HepG2 (cell line): ENCODE results near the gene C1D. TPM values are rescaled to one million over a fixed set of nuclear protein-coding genes. Genes with fewer than 3 reads are reported as not detected.
"Not testable (repeated sequence)": the region's sequence is repeated elsewhere in the genome, so short reads cannot be mapped to it uniquely, and the experiment has no call there.

Experiments used
- CREB1 ChIP-seq, 2 experiments: fragments of 450-650 bp in 1 of 2; IDR thresholded peaks; 2 replicates each; pipeline ENCODE4 v1.6.1; 2016 to 2017; ENCODE audit warnings: control low read depth in 1 of 2, mild to moderate bottlenecking in 1 of 2, missing compliant biosample characterization in 1 of 2, missing genetic modification characterization in 1 of 2
- DMAP1 ChIP-seq: IDR thresholded peaks from 2 replicates; pipeline ENCODE4 v1.6.1; 2016
- DNMT1 ChIP-seq: sonication (generic); formaldehyde crosslinking; IDR thresholded peaks from 2 replicates; pipeline ENCODE4 v1.5.1; 2020; ENCODE audit warnings: mild to moderate bottlenecking, missing genetic modification reagents
- GABPB1 ChIP-seq: IDR thresholded peaks from 2 replicates; pipeline ENCODE4 v1.6.1; 2016; ENCODE audit warnings: mild to moderate bottlenecking, missing genetic modification reagents, moderate library complexity, missing compliant biosample characterization
- KAT7 ChIP-seq: IDR thresholded peaks from 2 replicates; pipeline ENCODE4 v1.6.1; 2018; ENCODE audit warnings: borderline replicate concordance, missing compliant biosample characterization
- NR2C2 ChIP-seq: sonication (generic); formaldehyde crosslinking; IDR thresholded peaks from 2 replicates; pipeline ENCODE4 v1.4.0; 2020; ENCODE audit warnings: missing genetic modification reagents, mild to moderate bottlenecking, moderate library complexity, borderline replicate concordance
- PHF21A ChIP-seq: sonication (generic); formaldehyde crosslinking; IDR thresholded peaks from 2 replicates; pipeline ENCODE4 v1.5.0; 2020; ENCODE audit warnings: mild to moderate bottlenecking, missing genetic modification reagents
- PITX1 ChIP-seq: sonication (generic); formaldehyde crosslinking; IDR thresholded peaks from 2 replicates; pipeline ENCODE4 v1.5.1; 2020; ENCODE audit warnings: mild to moderate bottlenecking, missing genetic modification reagents
- POLR2A ChIP-seq, 2 experiments: IDR thresholded peaks; 2 replicates each; pipeline ENCODE4 v1.6.1; 2011; ENCODE audit warnings: low read depth in 2 of 2, low read length in 2 of 2, mild to moderate bottlenecking in 1 of 2, moderate library complexity in 1 of 2; ENCODE audit not compliant: insufficient read depth in 1 of 2
- SAP130 ChIP-seq: IDR thresholded peaks from 2 replicates; pipeline ENCODE4 v1.6.1; 2016; ENCODE audit warnings: low read depth
- SOX6 ChIP-seq, 2 experiments: fragments of 450-650 bp in 1 of 2; sonication (generic) in 1 of 2; formaldehyde crosslinking in 1 of 2; IDR thresholded peaks; 2 replicates each; pipeline versions ENCODE4 v1.4.0 to v1.6.1; 2017 to 2020; ENCODE audit warnings: antibody characterized with exemption in 1 of 2, mild to moderate bottlenecking in 1 of 2, missing genetic modification reagents in 1 of 2
- ZFY ChIP-seq: sonication (generic); formaldehyde crosslinking; IDR thresholded peaks from 2 replicates; pipeline ENCODE4 v1.4.0; 2020; ENCODE audit warnings: missing genetic modification reagents
- ZNF343 ChIP-seq: sonication (generic); formaldehyde crosslinking; IDR thresholded peaks from 2 replicates; pipeline ENCODE4 v1.4.0; 2020; ENCODE audit warnings: mild to moderate bottlenecking, missing genetic modification reagents
- ZNF501 ChIP-seq: sonication (generic); formaldehyde crosslinking; IDR thresholded peaks from 2 replicates; pipeline ENCODE4 v1.5.1; 2020; ENCODE audit warnings: mild to moderate bottlenecking, moderate library complexity, missing genetic modification reagents
- ZNF558 ChIP-seq: sonication (generic); formaldehyde crosslinking; IDR thresholded peaks from 2 replicates; pipeline ENCODE4 v1.9.0; 2022; ENCODE audit warnings: mild to moderate bottlenecking, missing genetic modification reagents, borderline replicate concordance
- ZNF75D ChIP-seq: sonication (generic); formaldehyde crosslinking; IDR thresholded peaks from 2 replicates; pipeline ENCODE4 v1.8.1; 2023; ENCODE audit warnings: missing genetic modification reagents, mild to moderate bottlenecking, borderline replicate concordance
- ZNF777 ChIP-seq: sonication (generic); formaldehyde crosslinking; IDR thresholded peaks from 2 replicates; pipeline ENCODE4 v1.4.0; 2020; ENCODE audit warnings: missing genetic modification reagents
- ZNF782 ChIP-seq: sonication (generic); formaldehyde crosslinking; IDR thresholded peaks from 2 replicates; pipeline ENCODE4 v1.4.0; 2020; ENCODE audit warnings: missing genetic modification reagents, mild to moderate bottlenecking, borderline replicate concordance
- ZNF816 ChIP-seq: sonication (generic); formaldehyde crosslinking; IDR thresholded peaks from 2 replicates; pipeline ENCODE4 v1.8.0; 2022; ENCODE audit warnings: missing genetic modification reagents, mild to moderate bottlenecking, borderline replicate concordance
- polyA plus RNA-seq, 8 experiments: library from polyadenylated mRNA; depleted of rRNA in 3 of 8; stranded (reverse) in 7 of 8; unstranded in 1 of 8; fragments of >200 nt; fragmentation: Illumina TruSeq in 4 of 8; extraction: Trizol in 4 of 8; gene quantifications; 2 replicates each; pipeline versions ENCODE4 v1.2.1 to v1.2.3, GENCODE V29; 2011 to 2016; ENCODE audit warnings: low read depth in 4 of 8, missing spikeins in 1 of 8, mixed read lengths in 1 of 8; ENCODE audit not compliant: insufficient read depth in 1 of 8
- total RNA-seq, 5 experiments: library from RNA; depleted of rRNA; stranded (reverse); fragments of >200 nt; fragmentation: Illumina TruSeq; extraction: Trizol; gene quantifications; 2 replicates each; pipeline ENCODE4 v1.2.3, GENCODE V29; 2016; ENCODE audit warnings: low read depth in 1 of 5
- TF ChIP-seq, protein P1 (sequence below): sonication (generic); formaldehyde crosslinking; IDR thresholded peaks from 2 replicates; pipeline ENCODE4 v1.4.0; 2020; ENCODE audit warnings: missing genetic modification reagents, mild to moderate bottlenecking, borderline replicate concordance
- TF ChIP-seq, protein P2 (sequence below): sonication (generic); formaldehyde crosslinking; IDR thresholded peaks from 2 replicates; pipeline ENCODE4 v1.5.1; 2020; ENCODE audit warnings: mild to moderate bottlenecking, missing genetic modification reagents, moderate library complexity
- TF ChIP-seq, protein P3 (sequence below): sonication (generic); formaldehyde crosslinking; IDR thresholded peaks from 2 replicates; pipeline ENCODE4 v1.8.0; 2022; ENCODE audit warnings: missing genetic modification reagents, mild to moderate bottlenecking, inconsistent platforms, borderline replicate concordance
- TF ChIP-seq, protein P4 (sequence below): sonication (generic); formaldehyde crosslinking; IDR thresholded peaks from 2 replicates; pipeline ENCODE4 v1.4.0; 2020; ENCODE audit warnings: mild to moderate bottlenecking, missing genetic modification reagents

C1D gene
- total and polyA plus RNA-seq, 2 of the 13 experiments (the other 11 are each of a cell fraction or from before 2014, with no cell fraction given): 38.1 to 43.5 TPM

- peak; percentile 44; the same call in 1 of the 2 replicates for TF ChIP-seq ZNF558
- TF ChIP-seq ZNF816 (CRISPR knock-in tag): peak; percentile 6; the same call in 1 of the 2 replicates
- peak; percentile 34; the same call in 1 of the 2 replicates for TF ChIP-seq GABPB1 (CRISPR knock-in tag)
- TF ChIP-seq SOX6, CREB1 (IDR thresholded peaks at IDR 0.05): not testable (repeated sequence)
- peak; percentile 61 for TF ChIP-seq SOX6 (CRISPR knock-in tag; IDR thresholded peaks at IDR 0.05)
- TF ChIP-seq DMAP1 (CRISPR knock-in tag): peak; percentile 53; the same call in 1 of the 2 replicates
- 0 out of 2 replicates have a peak, but pooled peaks have one; percentile 25 for TF ChIP-seq DNMT1
- TF ChIP-seq, protein P1, sequence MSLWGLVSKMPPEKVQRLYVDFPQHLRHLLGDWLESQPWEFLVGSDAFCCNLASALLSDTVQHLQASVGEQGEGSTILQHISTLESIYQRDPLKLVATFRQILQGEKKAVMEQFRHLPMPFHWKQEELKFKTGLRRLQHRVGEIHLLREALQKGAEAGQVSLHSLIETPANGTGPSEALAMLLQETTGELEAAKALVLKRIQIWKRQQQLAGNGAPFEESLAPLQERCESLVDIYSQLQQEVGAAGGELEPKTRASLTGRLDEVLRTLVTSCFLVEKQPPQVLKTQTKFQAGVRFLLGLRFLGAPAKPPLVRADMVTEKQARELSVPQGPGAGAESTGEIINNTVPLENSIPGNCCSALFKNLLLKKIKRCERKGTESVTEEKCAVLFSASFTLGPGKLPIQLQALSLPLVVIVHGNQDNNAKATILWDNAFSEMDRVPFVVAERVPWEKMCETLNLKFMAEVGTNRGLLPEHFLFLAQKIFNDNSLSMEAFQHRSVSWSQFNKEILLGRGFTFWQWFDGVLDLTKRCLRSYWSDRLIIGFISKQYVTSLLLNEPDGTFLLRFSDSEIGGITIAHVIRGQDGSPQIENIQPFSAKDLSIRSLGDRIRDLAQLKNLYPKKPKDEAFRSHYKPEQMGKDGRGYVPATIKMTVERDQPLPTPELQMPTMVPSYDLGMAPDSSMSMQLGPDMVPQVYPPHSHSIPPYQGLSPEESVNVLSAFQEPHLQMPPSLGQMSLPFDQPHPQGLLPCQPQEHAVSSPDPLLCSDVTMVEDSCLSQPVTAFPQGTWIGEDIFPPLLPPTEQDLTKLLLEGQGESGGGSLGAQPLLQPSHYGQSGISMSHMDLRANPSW (CRISPR knock-in tag): 0 out of 2 replicates have a peak, but pooled peaks have one; percentile 43
- peak in 1 of 2 experiments; percentile 27; a peak in 1 of 4 replicates for TF ChIP-seq POLR2A (IDR thresholded peaks at IDR 0.05; ENCODE audit: insufficient read depth in 1 of 2, low read depth in 2 of 2, low read length in 2 of 2)
- TF ChIP-seq, protein P2, sequence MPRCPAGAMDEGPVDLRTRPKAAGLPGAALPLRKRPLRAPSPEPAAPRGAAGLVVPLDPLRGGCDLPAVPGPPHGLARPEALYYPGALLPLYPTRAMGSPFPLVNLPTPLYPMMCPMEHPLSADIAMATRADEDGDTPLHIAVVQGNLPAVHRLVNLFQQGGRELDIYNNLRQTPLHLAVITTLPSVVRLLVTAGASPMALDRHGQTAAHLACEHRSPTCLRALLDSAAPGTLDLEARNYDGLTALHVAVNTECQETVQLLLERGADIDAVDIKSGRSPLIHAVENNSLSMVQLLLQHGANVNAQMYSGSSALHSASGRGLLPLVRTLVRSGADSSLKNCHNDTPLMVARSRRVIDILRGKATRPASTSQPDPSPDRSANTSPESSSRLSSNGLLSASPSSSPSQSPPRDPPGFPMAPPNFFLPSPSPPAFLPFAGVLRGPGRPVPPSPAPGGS: peak; percentile 24; the same call in 1 of the 2 replicates
- TF ChIP-seq ZNF782 (CRISPR knock-in tag): peak; percentile 29; the same call in 1 of the 2 replicates
- TF ChIP-seq KAT7 (CRISPR knock-in tag): peak; percentile 81; the same call in 1 of the 2 replicates
- TF ChIP-seq ZNF343: peak; percentile 60; the same call in 1 of the 2 replicates
- TF ChIP-seq, protein P3, sequence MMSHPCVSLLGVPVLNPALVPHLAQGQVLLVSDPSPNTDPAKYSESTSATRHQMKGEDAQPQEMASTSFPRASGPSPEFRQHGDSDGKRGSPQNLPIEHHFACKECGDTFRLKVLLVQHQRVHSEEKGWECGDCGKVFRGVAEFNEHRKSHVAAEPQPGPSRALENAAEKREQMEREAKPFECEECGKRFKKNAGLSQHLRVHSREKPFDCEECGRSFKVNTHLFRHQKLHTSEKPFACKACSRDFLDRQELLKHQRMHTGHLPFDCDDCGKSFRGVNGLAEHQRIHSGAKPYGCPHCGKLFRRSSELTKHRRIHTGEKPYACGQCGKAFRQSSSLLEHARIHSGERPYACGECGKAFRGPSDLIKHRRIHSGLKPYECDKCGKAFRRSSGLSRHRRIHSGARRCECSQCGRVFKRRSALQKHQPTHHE (CRISPR knock-in tag): peak; percentile 85; the same call in 1 of the 2 replicates
- peak; percentile 18; the same call in 1 of the 2 replicates for TF ChIP-seq ZFY (CRISPR knock-in tag)
- 0 out of 2 replicates have a peak, but pooled peaks have one; percentile 30 for TF ChIP-seq NR2C2 (CRISPR knock-in tag)
- peak; percentile 92 for TF ChIP-seq PITX1 (CRISPR knock-in tag)
- peak; percentile 19; the same call in 1 of the 2 replicates for TF ChIP-seq CREB1 (CRISPR knock-in tag; IDR thresholded peaks at IDR 0.05)
- peak; percentile 84 for TF ChIP-seq ZNF777 (CRISPR knock-in tag)
- peak; percentile 79 for TF ChIP-seq ZNF501
- TF ChIP-seq ZNF75D: peak; percentile 69; the same call in 1 of the 2 replicates
- TF ChIP-seq, protein P4, sequence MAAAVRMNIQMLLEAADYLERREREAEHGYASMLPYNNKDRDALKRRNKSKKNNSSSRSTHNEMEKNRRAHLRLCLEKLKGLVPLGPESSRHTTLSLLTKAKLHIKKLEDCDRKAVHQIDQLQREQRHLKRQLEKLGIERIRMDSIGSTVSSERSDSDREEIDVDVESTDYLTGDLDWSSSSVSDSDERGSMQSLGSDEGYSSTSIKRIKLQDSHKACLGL (CRISPR knock-in tag): peak; percentile 34; the same call in 1 of the 2 replicates
- 0 out of 2 replicates have a peak, but pooled peaks have one; percentile 35 for TF ChIP-seq PHF21A (CRISPR knock-in tag)
- TF ChIP-seq SAP130 (CRISPR knock-in tag): peak; percentile 51; the same call in 1 of the 2 replicates
These were observed 1.2 kb upstream of the C1D start (continued) for GRCh38 chr2:68063797-68064646.
